Thyroid gland (tissue), 4 donors: ENCODE results near the gene TOMM20L. TPM values are rescaled to one million over a fixed set of nuclear protein-coding genes. Genes with fewer than 3 reads are reported as not detected.

Experiments
- DNase-seq, 2 donors: peaks; one replicate each; pipeline ENCODE4 v3.0.0-alpha.2; 2019
- H3K27ac ChIP-seq, 3 donors: fragments of 200-600 bp; sonication (generic); 1 replicate in 2 of 3; 2 replicates in 1 of 3; pipeline ENCODE4 v1.5.1; 2016 to 2019; ENCODE audit warnings: mild to moderate bottlenecking in 1 of 3, moderate library complexity in 1 of 3
- H3K27me3 ChIP-seq: fragments of 200-600 bp; sonication (generic); one replicate; pipeline ENCODE4 v1.5.1; 2019
- H3K36me3 ChIP-seq, 2 donors: fragments of 200-600 bp; sonication (generic); one replicate each; pipeline ENCODE4 v1.5.1; 2016 to 2019
- H3K4me1 ChIP-seq, 2 donors: fragments of 200-600 bp; sonication (generic); one replicate each; pipeline ENCODE4 v1.5.1; 2017 to 2019
- H3K4me3 ChIP-seq, 3 donors: fragments of 200-600 bp; sonication (generic); replicated peaks in 1 of 3; 1 replicate in 2 of 3; 2 replicates in 1 of 3; pipeline ENCODE4 v1.5.1; 2016; ENCODE audit warnings: mild to moderate bottlenecking in 1 of 3
- H3K9me3 ChIP-seq: fragments of 200-600 bp; sonication (generic); one replicate; pipeline ENCODE4 v1.5.1; 2017
- POLR2A ChIP-seq, 2 donors: fragments of 450-650 bp; IDR thresholded peaks; one replicate each; pipeline ENCODE4 v1.6.1; 2017; ENCODE audit warnings: antibody characterized with exemption in 2 of 2, mild to moderate bottlenecking in 2 of 2, moderate library complexity in 1 of 2
- WGBS, 2 donors: methylation state at CpG; one replicate each; pipeline ENCODE4 v1.1.5; 2017; 5-methylcytosine and 5-hydroxymethylcytosine counted together
- intact Hi-C: fragments of 100-400 bp; cut with DNase I; formaldehyde crosslinking; loops from one replicate; pipeline ENCODE4 v1.15.1; 2023
- total RNA-seq, 4 donors: library from RNA; depleted of rRNA; stranded (reverse); fragments of >200 nt; gene quantifications; one replicate each; pipeline ENCODE4 v1.2.3, GENCODE V29; 2016
- TF ChIP-seq, protein P1 (sequence below), 6 experiments: fragments of 200-600 bp in 3 of 6; fragments of 450-650 bp in 3 of 6; sonication (generic) in 3 of 6; IDR thresholded peaks; one replicate each; pipeline ENCODE4 v1.5.1; 2016 to 2019; ENCODE audit warnings: antibody characterized with exemption in 6 of 6, mild to moderate bottlenecking in 2 of 6, inconsistent platforms in 1 of 6, moderate library complexity in 1 of 6

TOMM20L gene
- total RNA-seq, 4 donors from 2014 or later = not detected

DNA sequence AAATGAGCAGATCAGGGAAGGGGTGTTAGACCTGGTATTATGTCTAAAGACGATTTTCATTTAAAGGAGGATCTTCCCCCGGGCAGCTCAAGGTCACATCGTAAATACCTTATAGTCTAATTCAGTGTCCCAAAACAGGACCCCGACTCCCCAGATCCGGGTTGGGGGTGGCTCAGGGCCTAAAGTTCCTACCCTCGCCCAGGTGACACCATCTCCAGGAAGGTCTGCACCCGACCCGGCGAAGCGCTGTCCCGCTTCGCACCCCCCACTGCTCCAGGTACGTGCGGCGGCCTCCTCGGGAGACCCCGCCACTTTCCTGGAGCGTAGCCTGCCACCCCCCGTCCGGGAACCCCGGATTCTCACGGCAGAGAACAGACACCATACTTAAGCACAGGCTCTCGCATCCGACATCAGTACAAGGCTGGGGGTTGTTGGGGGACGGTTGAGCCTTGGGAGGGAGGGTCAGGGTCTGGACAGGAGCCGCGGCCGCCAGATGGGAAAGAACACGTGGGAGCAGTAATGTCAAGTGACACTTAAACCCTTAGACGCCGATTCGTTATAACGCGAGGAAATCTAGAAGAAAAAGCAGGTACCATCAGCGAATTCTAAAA, 31.0 kb downstream of the TOMM20L start:
- DNase-seq = peak; percentile 47 to 51
- intact Hi-C loops = no loop called here
- WGBS, 2 donors = 0 to 1% methylated on average over 31 to 35 of the region's 35 CpGs

DNA sequence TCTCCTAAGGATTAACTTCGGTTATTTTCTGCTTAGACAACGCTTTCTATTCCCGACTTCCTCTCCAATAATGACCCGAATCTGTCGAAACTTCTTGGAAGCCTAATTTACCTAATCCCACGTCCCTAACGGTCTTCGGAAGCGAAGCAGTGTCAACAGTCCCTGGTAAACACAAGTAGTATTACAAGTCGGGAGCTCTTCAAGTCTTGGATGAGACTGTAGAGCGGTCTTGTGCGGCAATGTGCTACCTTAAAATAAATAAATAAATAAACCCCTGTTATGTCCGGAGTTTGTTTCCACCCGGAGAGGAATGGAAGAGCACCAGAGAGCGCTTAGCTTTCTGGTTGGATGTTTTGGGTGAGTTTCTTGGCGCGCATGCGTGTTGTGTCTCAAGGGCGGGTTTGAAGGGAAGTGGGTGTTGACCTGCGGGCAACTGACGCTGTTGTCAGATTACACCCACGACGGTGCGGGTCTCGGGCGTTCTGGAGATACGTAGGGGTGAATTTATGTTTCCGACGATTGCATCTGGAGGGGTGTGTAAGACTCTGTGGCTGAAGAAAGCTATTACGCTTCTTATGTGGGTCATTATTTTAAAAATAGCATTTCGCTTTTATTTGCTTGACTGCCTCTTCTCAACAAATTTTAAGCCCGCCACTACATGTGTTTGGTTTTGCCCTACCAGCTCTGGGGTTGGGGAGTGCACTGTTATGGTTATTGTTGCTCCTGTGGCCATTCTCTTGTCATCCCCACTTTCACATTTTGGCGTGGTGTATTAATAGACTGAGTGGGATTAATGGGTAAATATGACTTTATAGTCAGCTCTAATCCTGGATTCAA, 31.8 kb downstream of the TOMM20L start, which contains the start of the genes KIAA0586 and TIMM9:
Gene KIAA0586 (plus strand): TSS at position 439 of the 837 bp plus-strand sequence. CDS start 546 bp downstream, outside the sequence.
Gene TIMM9 (minus strand): TSS at position 251 of the 837 bp plus-strand sequence. CDS start 15,586 bp downstream, outside the sequence.
- H3K27ac ChIP-seq = peak within 1 kb of the TSS; percentile 75 to 91 (median 90)
- 0% methylated on average over 33 of the region's 33 CpGs for WGBS, 2 donors
- H3K4me1 ChIP-seq = peaks cover 11 to 21% of the 10 kb centered on the region in 2 donors
- peak within 1 kb of the TSS; percentile 31 to 81 (median 51) for H3K4me3 ChIP-seq
- H3K9me3 ChIP-seq = no peaks in the 10 kb centered on the region
- TF ChIP-seq, protein P1, sequence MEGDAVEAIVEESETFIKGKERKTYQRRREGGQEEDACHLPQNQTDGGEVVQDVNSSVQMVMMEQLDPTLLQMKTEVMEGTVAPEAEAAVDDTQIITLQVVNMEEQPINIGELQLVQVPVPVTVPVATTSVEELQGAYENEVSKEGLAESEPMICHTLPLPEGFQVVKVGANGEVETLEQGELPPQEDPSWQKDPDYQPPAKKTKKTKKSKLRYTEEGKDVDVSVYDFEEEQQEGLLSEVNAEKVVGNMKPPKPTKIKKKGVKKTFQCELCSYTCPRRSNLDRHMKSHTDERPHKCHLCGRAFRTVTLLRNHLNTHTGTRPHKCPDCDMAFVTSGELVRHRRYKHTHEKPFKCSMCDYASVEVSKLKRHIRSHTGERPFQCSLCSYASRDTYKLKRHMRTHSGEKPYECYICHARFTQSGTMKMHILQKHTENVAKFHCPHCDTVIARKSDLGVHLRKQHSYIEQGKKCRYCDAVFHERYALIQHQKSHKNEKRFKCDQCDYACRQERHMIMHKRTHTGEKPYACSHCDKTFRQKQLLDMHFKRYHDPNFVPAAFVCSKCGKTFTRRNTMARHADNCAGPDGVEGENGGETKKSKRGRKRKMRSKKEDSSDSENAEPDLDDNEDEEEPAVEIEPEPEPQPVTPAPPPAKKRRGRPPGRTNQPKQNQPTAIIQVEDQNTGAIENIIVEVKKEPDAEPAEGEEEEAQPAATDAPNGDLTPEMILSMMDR (IDR thresholded peaks at IDR 0.05) = no peak
- TF ChIP-seq POLR2A (IDR thresholded peaks at IDR 0.05) = peak in 1 of 2 donors; percentile 84
- no peaks in the 10 kb centered on the region for H3K27me3 ChIP-seq
- DNase-seq = peak; percentile 95 to 96
- intact Hi-C loops = no loop called here
- peaks cover 0 to 2% of the 10 kb centered on the region in 2 donors for H3K36me3 ChIP-seq

More for the DNA sequence above, 31.0 kb downstream of the TOMM20L start:
- Histone ChIP-seq H3K4me3 (peak overlapping the region; percentile 31 to 81 (median 51)), H3K27ac (peak overlapping the region; percentile 75 to 91 (median 90)), H3K9me3 (no peaks in the 10 kb centered on the region), H3K36me3 (peaks cover 0 to 3% of the 10 kb centered on the region in 2 donors), H3K4me1 (peaks cover 11 to 21% of the 10 kb centered on the region in 2 donors), H3K27me3 (no peaks in the 10 kb centered on the region)
- TF ChIP-seq POLR2A (IDR thresholded peaks at IDR 0.05) = no peak
- TF ChIP-seq, protein P1 (IDR thresholded peaks at IDR 0.05) = no peak

DNA sequence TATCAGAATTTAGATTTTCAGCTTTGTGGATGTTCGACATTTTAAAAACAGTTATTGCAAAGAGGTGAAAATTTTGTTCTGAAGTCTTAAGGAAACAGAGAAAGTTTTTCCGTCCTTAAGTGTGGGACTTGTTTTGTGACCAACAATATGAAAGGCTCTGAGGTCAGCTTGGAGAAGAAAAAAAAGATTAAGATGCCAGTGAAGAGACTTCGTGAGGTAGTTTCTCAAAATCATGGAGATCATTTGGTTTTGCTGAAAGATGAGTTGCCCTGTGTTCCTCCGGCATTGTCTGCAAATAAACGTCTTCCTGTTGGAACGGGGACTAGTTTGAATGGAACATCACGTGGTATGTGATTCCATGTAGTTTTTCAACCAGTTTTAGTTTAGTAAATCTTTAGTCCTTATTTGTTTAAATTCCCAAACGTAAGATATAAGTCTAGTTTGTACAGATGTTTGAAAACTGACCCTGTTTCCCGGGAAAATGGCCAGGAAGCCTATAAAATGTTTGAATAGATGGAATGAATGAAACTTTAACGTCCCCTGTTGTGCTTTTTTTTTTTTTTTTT, 32.5 kb downstream of the TOMM20L start:
- no peak for TF ChIP-seq POLR2A (IDR thresholded peaks at IDR 0.05)
- TF ChIP-seq, protein P1 (IDR thresholded peaks at IDR 0.05) = no peak
- Histone ChIP-seq H3K27ac (peak overlapping the region; percentile 41 to 91 (median 90)), H3K27me3 (no peaks in the 10 kb centered on the region), H3K9me3 (no peaks in the 10 kb centered on the region), H3K36me3 (peaks cover 0 to 8% of the 10 kb centered on the region in 2 donors), H3K4me1 (peaks cover 11 to 21% of the 10 kb centered on the region in 2 donors), H3K4me3 (peak overlapping the region; percentile 9 to 81 (median 31))
- intact Hi-C loops = no loop called here
- 0% methylated on average over 10 of the region's 10 CpGs for WGBS, 2 donors
- DNase-seq = no peak

DNA sequence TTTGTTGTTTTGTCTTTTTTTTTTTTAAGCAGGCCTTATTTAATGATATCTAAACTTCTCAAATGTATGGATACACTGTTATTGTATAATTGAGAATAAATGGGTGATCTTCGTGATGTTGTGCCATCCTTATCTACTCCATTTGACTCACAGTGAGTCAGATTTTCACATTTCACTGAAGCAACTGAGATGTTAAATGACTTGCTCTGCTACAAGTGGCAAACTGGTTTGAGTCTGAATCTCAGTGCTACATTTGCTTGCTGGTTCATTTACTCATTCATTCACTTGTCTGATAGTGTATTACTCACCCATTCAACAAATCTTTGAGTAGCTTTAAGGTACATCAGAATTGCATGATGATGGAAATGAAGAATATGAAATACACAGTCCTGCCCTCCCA, 34.4 kb downstream of the TOMM20L start:
- no peak for DNase-seq
- WGBS, 2 donors = 82 to 89% methylated on average over 1 of the region's 1 CpG
- H3K9me3 ChIP-seq = no peaks in the 10 kb centered on the region
- H3K4me1 ChIP-seq = peaks cover 11 to 21% of the 10 kb centered on the region in 2 donors
- no peak for TF ChIP-seq POLR2A (IDR thresholded peaks at IDR 0.05)
- TF ChIP-seq, protein P1 (IDR thresholded peaks at IDR 0.05) = no peak
- peaks cover 0 to 8% of the 10 kb centered on the region in 2 donors for H3K36me3 ChIP-seq
- no peak overlapping the region for H3K4me3 ChIP-seq
- intact Hi-C loops = no loop called here
- no peaks in the 10 kb centered on the region for H3K27me3 ChIP-seq
- no peak overlapping the region for H3K27ac ChIP-seq
